Spinal cord (tissue), 10 donors: Measurements from ENCODE around the gene ZNF841. TPM values are rescaled to one million over a fixed set of nuclear protein-coding genes. Genes with fewer than 3 reads are reported as not detected.
A peak's percentile ranks its signal among the peaks of the same experiment; 100 is the strongest.
"Not testable (repeated sequence)": the region's sequence is repeated elsewhere in the genome, so short reads cannot be mapped to it uniquely, and the experiment has no call there.

Experiments used
- DNase-seq, 6 donors: peaks; one replicate each; pipeline versions ENCODE4 v3.0.0 to v3.0.0-alpha.2; 2013 to 2015; ENCODE audit warnings: low spot score in 6 of 6, low read depth in 4 of 6
- H3K27ac ChIP-seq: one replicate; pipeline ENCODE4 v1.5.1; 2013; ENCODE audit warnings: low read depth, low read length, control low read depth
- H3K27me3 ChIP-seq: one replicate; pipeline ENCODE4 v1.6.1; 2013; ENCODE audit warnings: low read length; ENCODE audit not compliant: control insufficient read depth, insufficient read depth
- H3K36me3 ChIP-seq: one replicate; pipeline ENCODE4 v1.6.1; 2013; ENCODE audit warnings: low read length; ENCODE audit not compliant: control insufficient read depth, insufficient read depth
- H3K4me1 ChIP-seq: one replicate; pipeline ENCODE4 v1.6.1; 2013; ENCODE audit warnings: low read length; ENCODE audit not compliant: control insufficient read depth, insufficient read depth
- H3K4me3 ChIP-seq: one replicate; pipeline ENCODE4 v1.5.1; 2013; ENCODE audit warnings: low read depth, low read length, control low read depth
- H3K9me3 ChIP-seq: one replicate; pipeline ENCODE4 v1.6.1; 2013; ENCODE audit warnings: low read length; ENCODE audit not compliant: control insufficient read depth, insufficient read depth
- WGBS: methylation state at CpG from one replicate; pipeline ENCODE4 v1.1.5; 2013; ENCODE audit warnings: missing lambda C conversion rate; ENCODE audit not compliant: insufficient coverage; 5-methylcytosine and 5-hydroxymethylcytosine counted together
- polyA plus RNA-seq, 2 donors: library from polyadenylated mRNA; unstranded; fragments of 120-200 nt; gene quantifications; one replicate each; pipeline ENCODE4 v1.2.1, GENCODE V29; 2013; ENCODE audit not compliant: insufficient read length in 2 of 2
- total RNA-seq, 2 donors: library from RNA; depleted of rRNA in 1 of 2; stranded (reverse); fragments of 120-200 nt in 1 of 2; fragments of >200 nt in 1 of 2; gene quantifications; one replicate each; pipeline versions ENCODE4 v1.2.3 to v1.2.4, GENCODE V29; 2013 to 2014
- donor health status: healthy.

ZNF841 gene
- total and polyA plus RNA-seq, 4 donors, result 12.0 to 33.0 (median 23.3) TPM

DNA sequence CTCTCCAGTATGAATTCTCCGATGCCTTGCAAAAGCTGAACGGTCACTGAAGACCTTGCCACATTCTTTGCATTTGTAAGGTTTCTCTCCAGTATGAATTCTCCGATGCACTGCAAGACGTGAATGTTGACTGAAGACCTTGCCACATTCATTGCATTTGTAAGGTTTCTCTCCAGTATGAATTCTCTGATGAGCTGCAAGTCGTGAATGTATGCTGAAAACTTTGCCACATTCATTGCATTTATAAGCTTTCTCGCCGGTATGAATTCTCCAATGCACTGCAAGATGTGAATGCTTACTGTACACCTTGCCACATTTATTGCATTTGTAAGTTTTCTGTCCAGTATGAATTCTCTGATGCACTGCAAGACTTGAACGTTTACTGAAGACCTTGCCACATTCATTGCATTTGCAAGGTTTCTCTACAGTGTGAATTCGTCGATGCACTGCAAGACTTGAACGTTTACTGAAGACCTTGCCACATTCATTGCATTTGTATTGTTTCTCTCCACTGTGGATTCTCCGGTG, 20.0 kb upstream of the ZNF841 start:
- DNase-seq, result no peak
- peaks cover 52% of the 10 kb centered on the region for H3K9me3 ChIP-seq
- H3K27ac ChIP-seq, result no peak overlapping the region
- no peak overlapping the region for H3K4me3 ChIP-seq
- peaks cover 25% of the 10 kb centered on the region for H3K36me3 ChIP-seq
- H3K4me1 ChIP-seq, result no peaks in the 10 kb centered on the region
- H3K27me3 ChIP-seq, result no peaks in the 10 kb centered on the region
- 98% methylated on average over 11 of the region's 12 CpGs for WGBS

GRCh38 chr19:52114691-52115090, 19.1 kb upstream of the ZNF841 start:
- WGBS, result 100% methylated on average over 2 of the region's 5 CpGs
- Histone ChIP-seq H3K36me3 (peaks cover 25% of the 10 kb centered on the region), H3K4me3 (no peak overlapping the region), H3K9me3 (peaks cover 54% of the 10 kb centered on the region), H3K4me1 (no peaks in the 10 kb centered on the region), H3K27me3 (no peaks in the 10 kb centered on the region), H3K27ac (no peak overlapping the region)
- DNase-seq, result no peak

DNA sequence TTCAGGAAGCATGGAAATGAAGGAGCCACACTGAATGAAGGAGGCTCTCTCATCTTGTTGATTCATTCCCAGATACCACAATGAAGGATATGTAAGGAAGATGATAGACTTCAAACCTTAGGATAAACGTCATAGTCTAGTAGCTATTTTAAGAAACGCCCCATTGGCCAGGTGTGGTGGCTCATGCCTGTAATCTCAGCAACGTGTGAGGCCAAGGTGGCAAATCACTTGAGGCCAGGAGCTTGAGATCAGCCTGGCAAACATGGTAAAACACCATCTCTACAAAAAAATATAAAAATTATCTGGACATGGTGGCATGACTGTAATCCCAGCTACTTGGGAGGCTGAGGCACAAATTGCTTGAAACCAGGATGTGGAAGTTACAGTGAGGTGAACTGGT, 17.1 kb upstream of the ZNF841 start:
- no peak overlapping the region for H3K27ac ChIP-seq
- 74% methylated on average over 2 of the region's 3 CpGs for WGBS
- DNase-seq, result no peak
- peaks cover 16% of the 10 kb centered on the region for H3K36me3 ChIP-seq
- H3K27me3 ChIP-seq, result no peaks in the 10 kb centered on the region
- H3K4me3 ChIP-seq, result no peak overlapping the region
- no peaks in the 10 kb centered on the region for H3K4me1 ChIP-seq
- H3K9me3 ChIP-seq, result peaks cover 43% of the 10 kb centered on the region

- Histone ChIP-seq H3K4me1 (no peaks in the 10 kb centered on the region), H3K27ac (no peak overlapping the region), H3K27me3 (no peaks in the 10 kb centered on the region), H3K9me3 (peaks cover 31% of the 10 kb centered on the region), H3K4me3 (no peak overlapping the region), H3K36me3 (peaks cover 6% of the 10 kb centered on the region)
- WGBS, result 94% methylated on average over 4 of the region's 6 CpGs
- DNase-seq, result no peak
Observed at GRCh38 chr19:52110780-52111179, 15.2 kb upstream of the ZNF841 start.

- Histone ChIP-seq H3K27ac (no peak overlapping the region), H3K27me3 (no peaks in the 10 kb centered on the region), H3K4me3 (no peak overlapping the region), H3K4me1 (no peaks in the 10 kb centered on the region), H3K36me3 (no peaks in the 10 kb centered on the region), H3K9me3 (no peaks in the 10 kb centered on the region)
- DNase-seq, result no peak
- WGBS, result no CpG with 5 or more reads among the region's 1 CpG
Observed at GRCh38 chr19:52102782-52103181, 7.2 kb upstream of the ZNF841 start.

DNA sequence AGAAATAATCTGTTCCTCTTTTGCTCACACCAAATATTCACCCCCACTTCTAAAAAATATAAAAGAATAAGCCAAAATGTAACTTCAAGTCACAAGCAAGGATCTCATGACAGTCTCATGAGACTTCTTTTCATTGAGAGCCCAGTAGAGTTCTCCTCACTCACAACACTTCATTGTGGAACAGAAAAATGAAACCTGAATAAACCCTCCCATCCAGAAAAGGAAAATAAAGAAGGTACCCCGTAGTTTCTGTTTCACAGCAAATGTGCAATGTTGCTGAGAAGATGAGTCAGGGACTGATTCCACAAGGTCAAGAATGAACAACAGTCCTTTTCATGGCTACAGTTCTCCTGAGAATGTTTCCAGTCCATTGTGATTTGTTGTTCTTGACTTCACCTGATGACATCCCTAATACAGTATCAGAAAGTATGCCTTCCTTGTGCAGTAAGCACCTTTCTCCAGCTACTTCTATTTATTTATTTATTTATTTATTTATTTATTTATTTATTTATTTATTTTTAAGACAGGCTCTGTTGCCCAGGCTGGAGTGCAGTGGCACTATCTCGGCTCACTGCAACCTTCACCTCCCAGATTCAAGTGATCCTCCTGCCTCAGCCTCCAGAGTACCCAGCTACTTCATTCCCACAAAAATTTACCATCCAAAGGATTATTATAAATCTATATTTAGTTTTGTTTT, 6.4 kb upstream of the ZNF841 start:
- no peak for DNase-seq
- no peaks in the 10 kb centered on the region for H3K4me1 ChIP-seq
- H3K36me3 ChIP-seq, result no peaks in the 10 kb centered on the region
- no peaks in the 10 kb centered on the region for H3K27me3 ChIP-seq
- H3K27ac ChIP-seq, result no peak overlapping the region
- no peak overlapping the region for H3K4me3 ChIP-seq
- H3K9me3 ChIP-seq, result no peaks in the 10 kb centered on the region
- WGBS, result no CpG with 5 or more reads among the region's 2 CpGs

DNA sequence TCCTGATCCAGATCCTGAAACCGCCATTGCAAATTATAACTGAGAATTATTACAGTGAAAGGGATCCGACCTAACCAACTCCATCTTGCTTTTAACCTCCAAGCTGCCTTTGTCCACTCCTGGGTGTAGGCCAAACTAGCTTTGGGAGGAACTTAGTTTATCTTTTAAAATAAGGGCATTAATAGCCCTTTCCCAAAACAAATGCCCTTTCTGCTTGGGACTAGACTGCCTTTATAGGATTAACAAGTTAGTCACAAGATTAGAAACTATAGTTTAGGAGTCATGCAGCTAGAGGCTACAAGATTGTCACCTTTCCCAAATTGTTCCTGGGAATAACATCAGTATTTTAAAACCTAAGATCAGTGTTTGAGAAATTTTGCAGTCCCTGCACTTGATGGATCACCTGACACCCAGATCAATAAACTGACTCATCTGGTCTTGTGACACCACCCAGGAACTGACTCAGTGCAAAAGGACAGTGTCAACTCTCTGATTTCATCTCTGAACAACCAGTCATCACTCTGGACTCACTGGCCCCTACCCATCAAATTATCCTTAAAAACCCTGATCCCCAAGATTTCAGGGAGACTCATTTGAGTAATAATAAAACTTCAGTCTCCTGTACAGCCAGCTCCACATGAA, 4.1 kb upstream of the ZNF841 start:
- no peaks in the 10 kb centered on the region for H3K27me3 ChIP-seq
- no peak for DNase-seq
- no peaks in the 10 kb centered on the region for H3K36me3 ChIP-seq
- H3K4me1 ChIP-seq, result peaks cover under 1% of the 10 kb centered on the region
- no peaks in the 10 kb centered on the region for H3K9me3 ChIP-seq
- H3K4me3 ChIP-seq, result no peak overlapping the region
- no CpG with 5 or more reads among the region's 2 CpGs for WGBS
- no peak overlapping the region for H3K27ac ChIP-seq

DNA sequence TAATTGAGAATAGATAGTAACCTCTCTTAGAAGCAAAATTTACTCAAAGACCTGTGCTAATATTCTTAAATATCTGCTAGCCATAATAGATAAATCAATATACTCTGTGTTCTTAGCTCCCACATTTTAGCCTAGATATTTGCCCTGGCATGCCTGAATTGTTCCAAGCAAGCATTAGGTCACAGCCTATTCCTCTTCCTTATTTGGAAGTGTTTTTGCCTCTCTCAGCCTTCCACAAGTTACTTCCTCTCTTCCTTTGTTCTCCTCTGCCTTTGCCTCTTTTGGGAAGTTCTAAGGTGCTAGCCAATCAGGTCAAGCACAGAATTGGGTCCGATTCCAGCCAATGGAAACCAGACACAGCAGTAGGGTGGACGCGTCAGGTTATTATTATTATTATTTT, 851 bp upstream of the ZNF841 start:
- no CpG with 5 or more reads among the region's 3 CpGs for WGBS
- not testable (repeated sequence) for H3K27me3 ChIP-seq, DNase-seq, H3K36me3 ChIP-seq, H3K4me3 ChIP-seq, H3K27ac ChIP-seq, H3K9me3 ChIP-seq, H3K4me1 ChIP-seq

GRCh38 chr19:52094526-52095130, 937 bp downstream of the ZNF841 start:
- H3K4me1 ChIP-seq, result peaks cover 6% of the 10 kb centered on the region
- no peak for DNase-seq
- whole genome bisulfite sequencing, result 4% methylated on average over 7 of the region's 12 CpGs
- peak overlapping the region; percentile 84 for H3K4me3 ChIP-seq
- H3K27ac ChIP-seq, result no peak overlapping the region
- H3K9me3 ChIP-seq, result no peaks in the 10 kb centered on the region
- no peaks in the 10 kb centered on the region for H3K27me3 ChIP-seq
- H3K36me3 ChIP-seq, result peaks cover 9% of the 10 kb centered on the region

- Histone ChIP-seq H3K4me1 (no peaks in the 10 kb centered on the region), H3K36me3 (peaks cover 43% of the 10 kb centered on the region), H3K27me3 (no peaks in the 10 kb centered on the region), H3K27ac (no peak overlapping the region), H3K4me3 (no peak overlapping the region), H3K9me3 (no peaks in the 10 kb centered on the region)
- DNase-seq, result no peak
Observed at GRCh38 chr19:52086481-52086880, 9.1 kb downstream of the ZNF841 start.
